HG03565 (cell line): Measurements from ENCODE around the gene UBE2J1.
A peak's percentile ranks its signal among the peaks of the same experiment; 100 is the strongest.

Source experiments
- ATAC-seq: cut with Tn5 transposase; IDR thresholded peaks from one replicate; pipeline ENCODE4 v1.9.1; 2021; ENCODE audit warnings: mild to moderate bottlenecking, moderate library complexity; ENCODE audit not compliant: unreplicated experiment

Gene UBE2J1

GRCh38 chr6:89291256-89291819 is 61.2 kb downstream of the UBE2J1 start:
- ATAC-seq, result no peak

GRCh38 chr6:89290401-89291155 is 61.9 kb downstream of the UBE2J1 start:
- ATAC-seq, result no peak

- no peak for ATAC-seq
Observed at GRCh38 chr6:89289710-89290109, 62.8 kb downstream of the UBE2J1 start.

GRCh38 chr6:89287351-89288028 is 65.0 kb downstream of the UBE2J1 start:
- ATAC-seq, result no peak

GRCh38 chr6:89286516-89286915 is 66.0 kb downstream of the UBE2J1 start:
- ATAC-seq, result no peak

- no peak for ATAC-seq
Observed at GRCh38 chr6:89284963-89285735, 67.4 kb downstream of the UBE2J1 start.

GRCh38 chr6:89284081-89284480 is 68.4 kb downstream of the UBE2J1 start:
- no peak for ATAC-seq

- no peak for ATAC-seq
Observed at GRCh38 chr6:89282749-89283148, 69.8 kb downstream of the UBE2J1 start.

- peak; percentile 89 for ATAC-seq
Observed at GRCh38 chr6:89281779-89282246, 70.7 kb downstream of the UBE2J1 start.

GRCh38 chr6:89278956-89279355 is 73.6 kb downstream of the UBE2J1 start:
- ATAC-seq, result no peak
